Activated CD4-positive, alpha-beta T cell treated with anti-CD3 and anti-CD28 coated beads, Interleukin-2, amount 10 ng/mL, durations not matched to agents 7 days and 5 days (primary cell): ENCODE data around the gene HCN2. TPM values are rescaled to one million over a fixed set of nuclear protein-coding genes. Genes with fewer than 3 reads are reported as not detected.

Experiments
- total RNA-seq, 2 experiments: library from RNA; stranded (reverse); gene quantifications; one replicate each; pipeline ENCODE4 v1.2.3, GENCODE V29; 2021

The HCN2 gene
- total RNA-seq, 2 experiments from 2014 or later = 2.6 to 3.2 TPM

Other genes starting within 250 kb of the HCN2 start
- gene MIER2, start 245.1 kb upstream of the HCN2 start, total RNA-seq = 10 to 100 TPM; 20.7 to 22.0 TPM
- gene C2CD4C, start 180.7 kb upstream of the HCN2 start, total RNA-seq = not detected
- gene SHC2, start 128.8 kb upstream of the HCN2 start, total RNA-seq = not detected
- under 1 TPM in 1 of 2 experiments, not detected in 1; 0.15 TPM for gene MADCAM1, start 93.4 kb upstream of the HCN2 start, total RNA-seq
- 10 to 100 TPM; 21.6 to 27.1 TPM for gene TPGS1, start 82.4 kb upstream of the HCN2 start, total RNA-seq
- 10 to 100 TPM; 43.7 to 50.8 TPM for gene CDC34, start 58.1 kb upstream of the HCN2 start, total RNA-seq
- gene GZMM, start 45.8 kb upstream of the HCN2 start, total RNA-seq = 10 to 100 TPM; 44.5 to 47.4 TPM
- gene BSG, start 17.3 kb upstream of the HCN2 start, total RNA-seq = 100 to 1,000 TPM; 233 TPM
- gene POLRMT, start 43.7 kb downstream of the HCN2 start, total RNA-seq = 10 to 100 TPM; 42.1 to 52.3 TPM
- under 1 TPM in 1 of 2 experiments, not detected in 1; 0.12 TPM for gene FGF22, start 50.0 kb downstream of the HCN2 start, total RNA-seq
- gene RNF126, start 73.3 kb downstream of the HCN2 start, total RNA-seq = 10 to 100 TPM; 71.5 to 80.3 TPM
- 1 to 10 TPM; 1.6 to 2.1 TPM for gene FSTL3, start 86.5 kb downstream of the HCN2 start, total RNA-seq
- not detected for gene PRSS57, start 105.6 kb downstream of the HCN2 start, total RNA-seq
- gene PALM, start 119.1 kb downstream of the HCN2 start, total RNA-seq = not detected
- not detected for gene MISP, start 161.2 kb downstream of the HCN2 start, total RNA-seq
- gene PTBP1, start 207.6 kb downstream of the HCN2 start, total RNA-seq = 100 to 1,000 TPM; 487 to 536 TPM
- not detected for gene PLPPR3, start 232.1 kb downstream of the HCN2 start, total RNA-seq
- not detected for gene AZU1, start 238.0 kb downstream of the HCN2 start, total RNA-seq